Measurements from ENCODE around the gene TGFB1. TPM values are rescaled to one million over a fixed set of nuclear protein-coding genes. Genes with fewer than 3 reads are reported as not detected.

Gene TGFB1
- total and polyA plus RNA-seq, 2 of the 13 experiments (the other 11 are each of a cell fraction or from before 2014, with no cell fraction given) = 4.1 to 5.4 TPM

DNA sequence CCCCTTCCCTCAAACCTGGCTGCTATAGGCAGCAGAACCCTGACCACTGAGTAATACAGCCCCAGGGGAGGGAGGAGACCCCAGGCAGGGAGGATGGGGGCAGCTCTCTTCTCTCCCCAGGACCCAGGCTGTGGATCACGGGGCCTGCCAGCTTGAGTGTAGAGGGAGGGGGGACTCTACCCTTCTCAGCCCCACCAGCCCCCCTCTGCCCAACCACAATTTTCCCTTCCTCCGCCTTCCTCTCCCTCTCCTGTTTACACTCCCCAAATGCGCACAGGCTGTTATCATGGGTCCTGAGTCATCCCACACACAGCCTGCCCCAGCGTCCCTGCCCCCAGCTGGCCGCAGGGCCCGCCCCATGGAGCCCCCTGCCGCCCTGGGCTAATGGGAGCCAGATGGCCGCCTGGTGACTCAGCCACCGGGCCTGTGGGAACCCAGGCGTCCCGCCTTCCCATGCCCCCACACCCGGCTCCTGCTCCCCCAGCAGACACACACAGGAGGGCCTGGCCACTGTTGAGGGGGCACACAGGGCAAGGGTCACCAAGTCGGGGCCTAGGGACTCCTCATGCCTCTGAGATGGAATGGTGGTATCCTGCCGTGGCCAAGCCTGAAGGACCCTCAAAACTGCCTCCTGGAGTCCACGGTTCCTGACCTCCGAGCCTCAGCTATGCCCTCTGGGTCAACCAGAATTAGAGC lies 30.1 kb downstream of the TGFB1 start (continued):
- TF ChIP-seq ZBTB40 (IDR thresholded peaks at IDR 0.05) (no peak), ZBTB40 (CRISPR knock-in tag; IDR thresholded peaks at IDR 0.05) (no peak; the same call in 1 of the 2 replicates), KLF12 (CRISPR knock-in tag; IDR thresholded peaks at IDR 0.05; ENCODE audit: borderline replicate concordance) (no peak), ZNF207 (IDR thresholded peaks at IDR 0.05; ENCODE audit: borderline replicate concordance) (no peak), RFXAP (CRISPR knock-in tag; IDR thresholded peaks at IDR 0.05; ENCODE audit: borderline replicate concordance) (no peak), KDM5B (CRISPR knock-in tag; IDR thresholded peaks at IDR 0.05; ENCODE audit: borderline replicate concordance) (no peak), FOXK2 (IDR thresholded peaks at IDR 0.05) (peak; percentile 80; the same call in 1 of the 2 replicates), ARNTL (CRISPR knock-in tag; IDR thresholded peaks at IDR 0.05) (no peak), SCMH1 (CRISPR knock-in tag; IDR thresholded peaks at IDR 0.05; ENCODE audit: borderline replicate concordance) (no peak), RAD51 (IDR thresholded peaks at IDR 0.05; ENCODE audit: borderline replicate concordance) (no peak), ATF1 (CRISPR knock-in tag; IDR thresholded peaks at IDR 0.05) (no peak), GATA4 (IDR thresholded peaks at IDR 0.05; ENCODE audit: borderline replicate concordance, low read depth) (0 out of 2 replicates have a peak, but pooled peaks have one; percentile 20), ZNF879 (CRISPR knock-in tag; IDR thresholded peaks at IDR 0.05) (no peak), THAP11 (CRISPR knock-in tag; IDR thresholded peaks at IDR 0.05) (peak; percentile 33; the same call in 1 of the 2 replicates), POLR2AphosphoS2 (IDR thresholded peaks at IDR 0.05; ENCODE audit: low read depth, low read length) (no peak), TAF15 (IDR thresholded peaks at IDR 0.05; ENCODE audit: low read depth, low read length, poor library complexity, severe bottlenecking) (no peak), ZNF746 (CRISPR knock-in tag; IDR thresholded peaks at IDR 0.05) (peak; percentile 62)
- TF ChIP-seq, protein P1, sequence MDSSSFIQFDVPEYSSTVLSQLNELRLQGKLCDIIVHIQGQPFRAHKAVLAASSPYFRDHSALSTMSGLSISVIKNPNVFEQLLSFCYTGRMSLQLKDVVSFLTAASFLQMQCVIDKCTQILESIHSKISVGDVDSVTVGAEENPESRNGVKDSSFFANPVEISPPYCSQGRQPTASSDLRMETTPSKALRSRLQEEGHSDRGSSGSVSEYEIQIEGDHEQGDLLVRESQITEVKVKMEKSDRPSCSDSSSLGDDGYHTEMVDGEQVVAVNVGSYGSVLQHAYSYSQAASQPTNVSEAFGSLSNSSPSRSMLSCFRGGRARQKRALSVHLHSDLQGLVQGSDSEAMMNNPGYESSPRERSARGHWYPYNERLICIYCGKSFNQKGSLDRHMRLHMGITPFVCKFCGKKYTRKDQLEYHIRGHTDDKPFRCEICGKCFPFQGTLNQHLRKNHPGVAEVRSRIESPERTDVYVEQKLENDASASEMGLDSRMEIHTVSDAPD (CRISPR knock-in tag; IDR thresholded peaks at IDR 0.05) = no peak
- TF ChIP-seq, protein P2, sequence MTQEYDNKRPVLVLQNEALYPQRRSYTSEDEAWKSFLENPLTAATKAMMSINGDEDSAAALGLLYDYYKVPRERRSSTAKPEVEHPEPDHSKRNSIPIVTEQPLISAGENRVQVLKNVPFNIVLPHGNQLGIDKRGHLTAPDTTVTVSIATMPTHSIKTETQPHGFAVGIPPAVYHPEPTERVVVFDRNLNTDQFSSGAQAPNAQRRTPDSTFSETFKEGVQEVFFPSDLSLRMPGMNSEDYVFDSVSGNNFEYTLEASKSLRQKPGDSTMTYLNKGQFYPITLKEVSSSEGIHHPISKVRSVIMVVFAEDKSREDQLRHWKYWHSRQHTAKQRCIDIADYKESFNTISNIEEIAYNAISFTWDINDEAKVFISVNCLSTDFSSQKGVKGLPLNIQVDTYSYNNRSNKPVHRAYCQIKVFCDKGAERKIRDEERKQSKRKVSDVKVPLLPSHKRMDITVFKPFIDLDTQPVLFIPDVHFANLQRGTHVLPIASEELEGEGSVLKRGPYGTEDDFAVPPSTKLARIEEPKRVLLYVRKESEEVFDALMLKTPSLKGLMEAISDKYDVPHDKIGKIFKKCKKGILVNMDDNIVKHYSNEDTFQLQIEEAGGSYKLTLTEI (CRISPR knock-in tag; conservative IDR thresholded peaks at IDR 0.05) = no peak

Data from HepG2 (cell line).